Tibial nerve (tissue), 4 donors: Measurements from ENCODE around the gene APRT. TPM values are rescaled to one million over a fixed set of nuclear protein-coding genes. Genes with fewer than 3 reads are reported as not detected.
A peak's percentile ranks its signal among the peaks of the same experiment; 100 is the strongest.
"Not testable (repeated sequence)": the region's sequence is repeated elsewhere in the genome, so short reads cannot be mapped to it uniquely, and the experiment has no call there.

Experiments used
- DNase-seq, 2 donors: peaks; one replicate each; pipeline ENCODE4 v3.0.0-alpha.2; 2019; ENCODE audit warnings: low spot score in 2 of 2
- H3K27ac ChIP-seq, 4 donors: fragments of 200-600 bp; sonication (generic) in 3 of 4; one replicate each; pipeline ENCODE4 v1.5.1; 2017 to 2019; ENCODE audit warnings: mild to moderate bottlenecking in 1 of 4
- H3K27me3 ChIP-seq, 2 donors: fragments of 200-600 bp; sonication (generic) in 1 of 2; one replicate each; pipeline versions ENCODE4 v1.5.1 to v1.6.0; 2017 to 2019
- H3K36me3 ChIP-seq, 3 donors: fragments of 200-600 bp; sonication (generic); one replicate each; pipeline ENCODE4 v1.5.1; 2018 to 2019
- H3K4me1 ChIP-seq, 4 donors: fragments of 200-600 bp; sonication (generic) in 3 of 4; one replicate each; pipeline ENCODE4 v1.5.1; 2017 to 2019
- H3K4me3 ChIP-seq, 4 donors: fragments of 200-600 bp; sonication (generic) in 3 of 4; one replicate each; pipeline ENCODE4 v1.5.1; 2017 to 2019; ENCODE audit warnings: mild to moderate bottlenecking in 1 of 4, moderate library complexity in 1 of 4
- H3K9me3 ChIP-seq, 4 donors: fragments of 200-600 bp; sonication (generic) in 3 of 4; one replicate each; pipeline ENCODE4 v1.5.1; 2017 to 2019
- EP300 ChIP-seq, 2 donors: sonication (generic); formaldehyde crosslinking; IDR thresholded peaks; one replicate each; pipeline ENCODE4 v1.6.1; 2017; ENCODE audit warnings: antibody characterized with exemption in 2 of 2, mild to moderate bottlenecking in 1 of 2
- POLR2A ChIP-seq, 2 donors: fragments of 450-650 bp; IDR thresholded peaks; one replicate each; pipeline ENCODE4 v1.6.1; 2017; ENCODE audit warnings: antibody characterized with exemption in 2 of 2, mild to moderate bottlenecking in 2 of 2, moderate library complexity in 2 of 2
- WGBS, 2 donors: methylation state at CpG; one replicate each; pipeline ENCODE4 v1.1.5; 2018; 5-methylcytosine and 5-hydroxymethylcytosine counted together
- total RNA-seq, 4 donors: library from RNA; depleted of rRNA; stranded (reverse); fragments of >200 nt; gene quantifications; one replicate each; pipeline ENCODE4 v1.1.0, GENCODE V29; 2016
- TF ChIP-seq, protein P1 (sequence below), 5 experiments: fragments of 200-600 bp in 3 of 5; fragments of 450-650 bp in 2 of 5; sonication (generic) in 3 of 5; IDR thresholded peaks; one replicate each; pipeline ENCODE4 v1.5.1; 2016 to 2019; ENCODE audit warnings: antibody characterized with exemption in 5 of 5, mild to moderate bottlenecking in 3 of 5, moderate library complexity in 2 of 5

Gene APRT
- total RNA-seq, 4 donors from 2014 or later, result 83.4 to 157 (median 106) TPM

DNA sequence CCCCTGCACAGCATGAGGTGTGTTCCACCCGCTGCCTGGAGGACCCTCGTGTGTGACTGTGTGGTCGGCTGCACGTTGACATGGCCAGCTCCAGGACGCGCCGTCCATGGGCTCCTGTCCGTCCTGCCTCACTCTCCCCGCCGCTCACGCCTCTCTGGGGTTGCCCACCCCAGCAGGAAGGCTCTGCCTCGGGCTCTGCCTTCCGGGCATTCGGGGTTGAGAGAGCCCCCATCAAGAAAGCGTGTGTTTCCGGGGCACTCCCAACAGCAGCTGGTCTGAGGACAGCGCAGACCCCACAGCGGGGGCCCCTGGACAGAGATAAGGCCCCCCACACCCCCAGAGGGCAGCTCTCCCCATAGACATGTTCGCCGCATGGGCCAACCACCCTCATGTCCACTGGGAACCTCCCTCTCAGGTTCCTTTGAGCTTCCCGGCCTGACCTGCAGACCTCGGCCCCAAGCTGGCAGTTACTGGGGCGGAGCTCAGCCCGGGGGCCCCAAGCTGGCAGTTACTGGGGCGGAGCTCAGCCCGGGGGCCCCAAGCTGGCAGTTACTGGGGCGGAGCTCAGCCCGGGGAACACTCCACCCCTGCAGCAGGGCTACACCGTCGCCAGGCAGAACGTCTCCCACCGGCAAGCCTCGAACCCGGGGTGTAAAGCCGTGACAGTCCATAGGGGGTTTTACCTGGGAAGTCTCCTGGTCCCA lies 18.3 kb downstream of the APRT start:
- Histone ChIP-seq H3K36me3 (no peaks in the 10 kb centered on the region), H3K4me1 (peaks cover 0 to 29% (median 13%) of the 10 kb centered on the region in 4 donors), H3K27me3 (peaks cover 0 to 14% of the 10 kb centered on the region in 2 donors), H3K4me3 (no peak overlapping the region), H3K9me3 (no peaks in the 10 kb centered on the region), H3K27ac (peak overlapping the region in 2 of 4 donors; percentile 63 to 64)
- TF ChIP-seq, protein P1, sequence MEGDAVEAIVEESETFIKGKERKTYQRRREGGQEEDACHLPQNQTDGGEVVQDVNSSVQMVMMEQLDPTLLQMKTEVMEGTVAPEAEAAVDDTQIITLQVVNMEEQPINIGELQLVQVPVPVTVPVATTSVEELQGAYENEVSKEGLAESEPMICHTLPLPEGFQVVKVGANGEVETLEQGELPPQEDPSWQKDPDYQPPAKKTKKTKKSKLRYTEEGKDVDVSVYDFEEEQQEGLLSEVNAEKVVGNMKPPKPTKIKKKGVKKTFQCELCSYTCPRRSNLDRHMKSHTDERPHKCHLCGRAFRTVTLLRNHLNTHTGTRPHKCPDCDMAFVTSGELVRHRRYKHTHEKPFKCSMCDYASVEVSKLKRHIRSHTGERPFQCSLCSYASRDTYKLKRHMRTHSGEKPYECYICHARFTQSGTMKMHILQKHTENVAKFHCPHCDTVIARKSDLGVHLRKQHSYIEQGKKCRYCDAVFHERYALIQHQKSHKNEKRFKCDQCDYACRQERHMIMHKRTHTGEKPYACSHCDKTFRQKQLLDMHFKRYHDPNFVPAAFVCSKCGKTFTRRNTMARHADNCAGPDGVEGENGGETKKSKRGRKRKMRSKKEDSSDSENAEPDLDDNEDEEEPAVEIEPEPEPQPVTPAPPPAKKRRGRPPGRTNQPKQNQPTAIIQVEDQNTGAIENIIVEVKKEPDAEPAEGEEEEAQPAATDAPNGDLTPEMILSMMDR (IDR thresholded peaks at IDR 0.05), result no peak
- TF ChIP-seq POLR2A (IDR thresholded peaks at IDR 0.05), result no peak
- TF ChIP-seq EP300 (IDR thresholded peaks at IDR 0.05), result no peak
- 44 to 48% methylated on average over 15 to 26 of the region's 35 CpGs for WGBS, 2 donors
- no peak for DNase-seq

DNA sequence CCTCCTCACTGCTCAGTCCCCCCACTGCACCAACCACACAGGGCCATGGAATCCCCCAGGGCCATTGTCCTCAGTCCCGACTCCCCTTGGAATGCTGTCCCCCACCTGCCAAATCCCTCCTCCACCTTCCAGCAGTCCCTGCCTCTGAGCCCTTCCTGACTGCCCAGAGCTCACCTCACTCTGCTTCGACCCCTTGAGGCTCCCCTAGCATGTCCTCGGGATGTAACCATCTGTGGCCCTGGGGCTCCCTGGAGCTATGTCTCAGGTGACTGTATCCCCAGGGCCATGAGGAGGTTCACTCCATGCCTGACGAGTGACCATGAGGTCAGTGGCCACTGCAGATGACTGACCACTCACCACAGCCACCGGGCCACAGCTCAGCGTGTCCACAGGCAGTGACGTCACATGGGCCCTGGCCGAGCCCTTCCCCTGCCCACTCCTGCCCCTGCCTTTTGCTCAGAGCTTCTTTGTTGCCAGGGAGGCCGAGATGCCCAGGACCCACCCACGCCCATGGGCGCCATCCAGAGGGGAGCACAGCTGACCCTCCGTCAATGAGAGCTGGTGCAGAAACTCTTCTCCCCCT lies 19.0 kb downstream of the APRT start:
- Histone ChIP-seq H3K9me3 (no peaks in the 10 kb centered on the region), H3K27ac (peak overlapping the region; percentile 5 to 74 (median 46)), H3K4me3 (no peak overlapping the region), H3K27me3 (peaks cover 0 to 14% of the 10 kb centered on the region in 2 donors), H3K36me3 (no peaks in the 10 kb centered on the region), H3K4me1 (peaks cover 0 to 29% (median 13%) of the 10 kb centered on the region in 4 donors)
- TF ChIP-seq POLR2A (IDR thresholded peaks at IDR 0.05) (no peak), EP300 (IDR thresholded peaks at IDR 0.05) (peak in 1 of 2 donors; percentile 9)
- WGBS, 2 donors, result 45 to 64% methylated on average over 5 to 10 of the region's 12 CpGs
- DNase-seq, result no peak

DNA sequence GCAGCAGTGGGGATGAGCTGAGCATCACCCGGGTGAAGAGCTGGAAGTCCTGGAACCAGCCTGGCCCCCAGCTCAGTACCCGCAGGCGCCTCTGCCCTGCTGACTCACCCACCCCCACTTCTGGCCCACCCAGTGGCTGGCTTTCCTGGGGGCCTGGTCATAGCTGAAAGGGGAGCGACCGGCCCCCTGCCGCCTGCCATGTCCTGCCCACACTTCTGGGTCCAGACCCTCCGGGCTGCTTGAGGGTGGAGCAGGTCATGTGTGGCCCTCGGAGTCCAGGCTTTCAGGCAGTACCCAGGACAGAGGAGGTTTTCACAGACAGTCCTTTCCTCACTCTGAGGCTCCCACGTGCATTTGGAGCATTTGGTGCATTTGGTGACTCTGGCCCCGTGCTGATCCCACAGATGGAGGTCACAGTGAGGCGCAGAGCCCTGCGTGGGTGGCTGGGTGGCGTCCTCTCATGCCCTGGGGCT lies 19.6 kb downstream of the APRT start:
- Histone ChIP-seq H3K9me3 (no peaks in the 10 kb centered on the region), H3K4me1 (peaks cover 0 to 29% (median 13%) of the 10 kb centered on the region in 4 donors), H3K4me3 (no peak overlapping the region), H3K27me3 (peaks cover 0 to 14% of the 10 kb centered on the region in 2 donors), H3K27ac (peak overlapping the region; percentile 5 to 74 (median 46)), H3K36me3 (no peaks in the 10 kb centered on the region)
- WGBS, 2 donors, result 16 to 44% methylated on average over 10 of the region's 13 CpGs
- TF ChIP-seq EP300 (IDR thresholded peaks at IDR 0.05), result no peak
- no peak for TF ChIP-seq POLR2A (IDR thresholded peaks at IDR 0.05)
- TF ChIP-seq, protein P1 (IDR thresholded peaks at IDR 0.05), result no peak
- DNase-seq, result no peak

DNA sequence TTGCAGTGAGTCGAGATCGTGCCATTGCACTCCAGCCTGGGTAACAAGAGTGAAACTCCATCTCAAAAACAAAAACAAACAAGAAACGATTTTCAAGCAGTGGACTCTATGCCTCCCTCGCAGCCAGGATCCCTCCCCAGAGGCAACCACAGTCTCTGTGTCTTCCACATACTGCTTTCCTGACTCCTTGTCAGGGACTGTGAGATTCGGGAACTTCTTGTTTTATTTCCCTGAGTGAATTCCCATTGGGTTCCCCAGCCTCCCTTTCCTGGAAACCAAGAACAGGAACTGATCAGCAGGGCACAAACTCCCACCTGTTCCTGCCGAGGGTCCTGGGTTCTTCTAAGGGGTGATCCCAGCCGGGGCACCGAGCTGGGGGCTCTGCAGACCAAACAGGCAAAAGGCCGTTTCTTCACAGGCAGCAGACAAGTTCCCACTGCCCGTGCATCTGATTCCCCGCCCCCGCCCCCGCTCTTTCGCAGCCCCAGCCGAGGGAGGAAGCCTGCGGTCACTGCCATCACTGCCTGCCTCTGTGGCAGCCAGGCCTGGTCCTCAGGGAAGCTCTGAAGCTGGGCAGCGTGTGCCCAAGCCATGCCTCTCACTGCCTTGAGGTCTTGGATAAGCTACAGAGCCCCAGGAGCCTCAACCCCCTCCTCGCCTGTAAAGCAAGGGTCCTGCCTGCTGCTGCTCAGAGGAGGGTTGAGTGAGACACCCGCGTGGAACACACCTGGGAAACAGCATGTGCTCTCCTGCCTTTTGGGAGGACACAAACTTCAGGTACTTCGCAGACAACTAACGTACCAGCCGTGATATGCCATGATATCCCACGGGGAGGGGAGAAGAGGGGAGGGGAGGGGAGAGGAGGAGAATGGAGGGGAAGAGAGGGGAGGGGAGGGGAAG lies 21.2 kb downstream of the APRT start:
- H3K4me3 ChIP-seq, result peak overlapping the region in 2 of 4 donors; percentile 9 to 18
- WGBS, 2 donors, result 19 to 20% methylated on average over 21 to 22 of the region's 24 CpGs
- TF ChIP-seq, protein P1 (IDR thresholded peaks at IDR 0.05), result no peak
- TF ChIP-seq EP300 (IDR thresholded peaks at IDR 0.05) (no peak), POLR2A (IDR thresholded peaks at IDR 0.05) (no peak)

DNA sequence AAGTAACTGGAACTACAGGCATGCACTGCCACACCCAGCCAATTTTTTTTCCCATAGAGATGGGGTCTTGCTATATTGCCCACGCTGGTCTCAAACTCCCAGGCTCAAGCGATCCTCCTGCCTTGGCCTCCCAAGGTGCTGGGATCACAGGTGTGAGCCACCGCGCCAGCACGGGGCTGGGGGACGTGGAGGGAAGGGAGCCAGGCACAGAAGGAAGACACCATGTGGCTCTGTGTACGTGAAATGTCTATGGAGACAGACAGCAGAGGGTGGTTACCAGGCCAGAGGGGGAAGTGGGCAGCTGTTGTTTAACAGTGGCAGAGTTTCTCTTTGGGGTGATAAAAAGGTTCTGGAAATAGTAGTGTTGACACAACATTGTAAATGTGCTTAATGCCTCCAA lies 22.1 kb downstream of the APRT start:
- H3K36me3 ChIP-seq, result no peaks in the 10 kb centered on the region
- peaks cover 0 to 34% (median 13%) of the 10 kb centered on the region in 4 donors for H3K4me1 ChIP-seq
- no peak for DNase-seq
- H3K27ac ChIP-seq, result no peak overlapping the region
- no peaks in the 10 kb centered on the region for H3K9me3 ChIP-seq
- H3K4me3 ChIP-seq, result no peak overlapping the region
- H3K27me3 ChIP-seq, result peaks cover 0 to 14% of the 10 kb centered on the region in 2 donors
- TF ChIP-seq, protein P1 (IDR thresholded peaks at IDR 0.05), result no peak
- TF ChIP-seq EP300 (IDR thresholded peaks at IDR 0.05), result no peak
- 74 to 86% methylated on average over 7 of the region's 7 CpGs for WGBS, 2 donors

More for the DNA sequence above, 21.2 kb downstream of the APRT start:
- Histone ChIP-seq H3K9me3 (no peaks in the 10 kb centered on the region), H3K27me3 (peaks cover 0 to 14% of the 10 kb centered on the region in 2 donors), H3K27ac (peak overlapping the region in 3 of 4 donors; percentile 68 to 75 (median 69)), H3K36me3 (no peaks in the 10 kb centered on the region), H3K4me1 (peaks cover 0 to 32% (median 13%) of the 10 kb centered on the region in 4 donors)
- DNase-seq, result no peak

DNA sequence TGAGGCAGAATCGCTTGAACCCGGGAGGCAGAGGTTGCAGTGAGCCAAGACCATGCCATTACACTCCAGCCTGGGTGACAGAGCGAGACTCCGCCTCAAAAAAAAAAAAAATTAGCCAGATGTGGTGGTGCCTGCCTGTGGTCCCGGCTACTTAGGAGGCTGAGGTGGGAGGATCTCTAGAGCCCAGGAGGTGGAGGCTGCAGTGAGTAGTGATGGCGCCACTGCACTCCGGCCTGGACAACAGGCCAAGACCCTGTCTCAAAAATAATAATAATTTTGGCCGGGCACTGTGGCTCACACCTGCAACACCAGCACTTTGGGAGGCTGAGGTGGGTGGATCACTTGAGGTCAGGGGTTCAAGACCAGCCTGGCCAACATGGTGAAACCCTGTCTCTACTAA lies 23.0 kb downstream of the APRT start:
- not testable (repeated sequence) for H3K4me3 ChIP-seq, H3K9me3 ChIP-seq, H3K36me3 ChIP-seq, DNase-seq, H3K27ac ChIP-seq
- WGBS, 2 donors, result 93 to 95% methylated on average over 8 of the region's 8 CpGs
- peaks cover 0 to 14% of the 10 kb centered on the region in 2 donors for H3K27me3 ChIP-seq
- peaks cover 0 to 39% (median 18%) of the 10 kb centered on the region in 4 donors for H3K4me1 ChIP-seq
